ENCODE data around the gene GCSAM.

DNA sequence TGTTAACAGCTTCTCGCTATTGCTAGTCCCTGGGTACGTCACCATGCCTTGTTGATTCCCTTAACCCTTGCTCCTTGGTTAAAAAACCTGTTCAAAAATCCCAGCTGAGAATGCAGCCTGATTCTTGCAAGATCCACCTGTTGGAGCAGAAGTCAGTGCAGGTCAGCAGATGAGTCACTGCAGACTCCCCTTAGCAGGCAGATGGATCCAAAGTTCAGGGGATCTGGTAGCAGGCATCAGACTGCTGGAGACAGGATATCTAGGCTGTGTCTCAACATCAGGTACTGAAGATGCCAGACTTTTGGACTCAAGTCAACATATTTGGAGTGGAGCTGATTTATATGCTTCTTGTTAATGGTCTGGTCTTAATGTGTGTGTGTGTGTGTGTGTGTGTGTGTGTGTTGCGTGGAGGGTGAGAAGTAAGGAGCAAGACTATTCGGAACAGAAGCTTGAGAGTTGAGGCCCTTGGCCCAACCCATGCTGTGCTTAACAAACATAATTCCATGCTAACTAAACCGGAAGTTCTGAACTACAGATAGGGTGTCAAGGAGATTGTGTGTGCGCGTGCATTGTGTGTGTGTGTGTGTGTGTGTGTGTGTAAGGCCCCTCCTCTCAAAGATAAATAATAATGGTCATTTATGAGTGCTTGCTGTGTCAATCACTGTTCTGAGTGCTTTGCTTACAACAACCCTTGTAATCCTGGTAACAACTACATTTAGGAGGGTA, 47.9 kb downstream of the GCSAM start:
- TF ChIP-seq, protein P1, sequence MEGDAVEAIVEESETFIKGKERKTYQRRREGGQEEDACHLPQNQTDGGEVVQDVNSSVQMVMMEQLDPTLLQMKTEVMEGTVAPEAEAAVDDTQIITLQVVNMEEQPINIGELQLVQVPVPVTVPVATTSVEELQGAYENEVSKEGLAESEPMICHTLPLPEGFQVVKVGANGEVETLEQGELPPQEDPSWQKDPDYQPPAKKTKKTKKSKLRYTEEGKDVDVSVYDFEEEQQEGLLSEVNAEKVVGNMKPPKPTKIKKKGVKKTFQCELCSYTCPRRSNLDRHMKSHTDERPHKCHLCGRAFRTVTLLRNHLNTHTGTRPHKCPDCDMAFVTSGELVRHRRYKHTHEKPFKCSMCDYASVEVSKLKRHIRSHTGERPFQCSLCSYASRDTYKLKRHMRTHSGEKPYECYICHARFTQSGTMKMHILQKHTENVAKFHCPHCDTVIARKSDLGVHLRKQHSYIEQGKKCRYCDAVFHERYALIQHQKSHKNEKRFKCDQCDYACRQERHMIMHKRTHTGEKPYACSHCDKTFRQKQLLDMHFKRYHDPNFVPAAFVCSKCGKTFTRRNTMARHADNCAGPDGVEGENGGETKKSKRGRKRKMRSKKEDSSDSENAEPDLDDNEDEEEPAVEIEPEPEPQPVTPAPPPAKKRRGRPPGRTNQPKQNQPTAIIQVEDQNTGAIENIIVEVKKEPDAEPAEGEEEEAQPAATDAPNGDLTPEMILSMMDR (IDR thresholded peaks at IDR 0.05), result no peak
- no peak for TF ChIP-seq POLR2A (IDR thresholded peaks at IDR 0.05)

Measured in testis (tissue), 2 donors.